Neuron (in vitro differentiated cells): ENCODE data around the gene MAP1B.

Experiments
- H2AFZ ChIP-seq: one replicate; pipeline ENCODE4 v1.6.1; 2013; ENCODE audit warnings: low read depth, mild to moderate bottlenecking, inconsistent platforms, low read length, moderate library complexity
- H3K27me3 ChIP-seq: one replicate; pipeline ENCODE4 v1.6.1; 2013; ENCODE audit warnings: low read length; ENCODE audit not compliant: insufficient read depth
- H3K36me3 ChIP-seq: one replicate; pipeline ENCODE4 v1.6.1; 2013; ENCODE audit warnings: low read length; ENCODE audit not compliant: insufficient read depth
- H3K4me1 ChIP-seq: one replicate; pipeline ENCODE4 v1.6.1; 2013; ENCODE audit warnings: low read length; ENCODE audit not compliant: insufficient read depth
- H3K4me3 ChIP-seq: 2 replicates; pipeline ENCODE4 v1.5.1; 2013; ENCODE audit warnings: mild to moderate bottlenecking, low read length, moderate library complexity
- H3K9me3 ChIP-seq: one replicate; pipeline ENCODE4 v1.6.1; 2013; ENCODE audit warnings: low read length

The MAP1B gene

DNA sequence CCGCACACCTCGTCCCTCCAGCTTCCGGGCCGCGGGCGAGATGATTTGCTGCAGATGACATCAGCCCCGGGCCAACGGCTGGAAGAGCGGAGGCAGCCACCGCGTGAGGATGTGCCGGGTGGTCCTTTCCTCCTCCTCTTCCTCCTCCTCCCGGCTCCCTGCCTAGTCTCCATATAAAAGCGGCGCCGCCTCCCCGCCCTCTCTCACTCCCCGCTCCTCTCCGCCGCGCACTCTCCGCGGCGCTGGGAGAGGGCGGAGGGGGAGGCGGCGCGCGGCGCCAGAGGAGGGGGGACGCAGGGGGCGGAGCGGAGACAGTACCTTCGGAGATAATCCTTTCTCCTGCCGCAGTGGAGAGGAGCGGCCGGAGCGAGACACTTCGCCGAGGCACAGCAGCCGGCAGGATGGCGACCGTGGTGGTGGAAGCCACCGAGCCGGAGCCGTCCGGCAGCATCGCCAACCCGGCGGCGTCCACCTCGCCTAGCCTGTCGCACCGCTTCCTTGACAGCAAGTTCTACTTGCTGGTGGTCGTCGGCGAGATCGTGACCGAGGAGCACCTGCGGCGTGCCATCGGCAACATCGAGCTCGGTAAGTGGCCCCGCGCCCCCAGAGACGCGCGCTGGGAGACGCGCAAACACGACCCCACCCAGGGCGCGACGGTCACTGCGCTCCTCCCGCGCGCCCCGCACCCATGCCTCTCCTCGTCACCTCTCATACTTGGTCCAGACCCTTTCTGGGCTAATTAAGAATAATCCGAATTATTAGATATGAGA lies at the start of gene MAP1B:
TSS of gene MAP1B (plus strand) at position 345 of the 770 bp plus-strand sequence. CDS start at position 402, 57 bp downstream.
- Histone ChIP-seq H3K4me1 (peaks cover 34% of the 10 kb centered on the region), H3K27me3 (no peaks in the 10 kb centered on the region), H3K4me3 (peak within 1 kb of the TSS; percentile 91), H3K9me3 (peaks cover 2% of the 10 kb centered on the region), H3K36me3 (peaks cover 27% of the 10 kb centered on the region), H2AFZ (peak within 1 kb of the TSS; percentile 70)

DNA sequence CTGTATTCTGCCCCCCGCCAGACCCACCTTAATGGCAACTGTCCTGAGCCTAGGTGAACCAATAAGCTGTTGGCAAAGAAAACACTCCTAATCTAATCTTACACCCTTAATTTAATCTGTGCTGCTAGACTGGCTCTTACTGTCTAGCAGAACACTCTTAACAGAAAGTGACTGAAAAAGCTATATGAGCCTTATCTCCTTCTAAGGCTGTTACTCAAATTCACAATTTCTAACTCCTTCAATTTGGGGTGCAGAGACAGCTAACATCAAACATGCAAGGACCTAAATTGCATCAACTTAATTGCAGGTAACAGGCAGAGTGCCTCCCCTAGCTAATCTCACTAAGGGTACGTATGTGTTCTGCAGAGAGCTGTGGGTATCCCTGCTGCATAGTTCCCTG lies 49.5 kb upstream of the MAP1B start:
- H3K9me3 ChIP-seq: no peaks in the 10 kb centered on the region
- H3K36me3 ChIP-seq: no peaks in the 10 kb centered on the region
- H3K27me3 ChIP-seq: peaks cover 5% of the 10 kb centered on the region
- H3K4me1 ChIP-seq: no peaks in the 10 kb centered on the region
- H2AFZ ChIP-seq: no peak overlapping the region
- H3K4me3 ChIP-seq: no peak overlapping the region

DNA sequence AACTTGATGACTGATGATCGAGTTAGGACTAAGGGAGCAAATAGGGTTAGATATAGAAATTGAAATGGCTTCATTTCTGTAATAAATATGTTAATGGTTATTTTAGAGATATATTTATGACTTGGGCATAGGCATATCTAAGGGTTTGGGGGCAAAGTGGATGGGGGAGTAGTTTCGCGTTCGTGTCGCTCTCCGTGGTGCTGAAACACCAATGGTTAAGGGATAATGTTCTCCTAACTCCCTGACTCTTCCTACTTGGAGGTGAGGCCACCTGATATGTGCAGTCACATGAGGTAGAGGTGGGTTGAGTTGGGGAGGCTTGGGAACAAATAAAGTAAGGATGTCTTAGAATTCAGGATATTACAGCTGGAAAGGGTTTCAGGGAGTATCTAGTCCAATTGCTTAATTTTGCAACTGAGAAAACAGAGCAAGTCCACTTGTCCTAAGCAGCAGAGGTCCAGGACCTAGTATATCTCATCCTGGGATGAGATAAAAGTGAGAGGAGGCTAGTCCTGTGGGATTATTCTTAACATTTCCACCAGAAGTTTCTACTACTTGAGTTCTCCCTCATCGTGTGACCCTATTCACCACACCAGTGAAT lies 44.0 kb upstream of the MAP1B start:
- H3K4me3 ChIP-seq: no peak overlapping the region
- no peaks in the 10 kb centered on the region for H3K36me3 ChIP-seq
- H3K4me1 ChIP-seq: peaks cover 35% of the 10 kb centered on the region
- no peak overlapping the region for H2AFZ ChIP-seq
- H3K9me3 ChIP-seq: no peaks in the 10 kb centered on the region
- H3K27me3 ChIP-seq: peaks cover under 1% of the 10 kb centered on the region

DNA sequence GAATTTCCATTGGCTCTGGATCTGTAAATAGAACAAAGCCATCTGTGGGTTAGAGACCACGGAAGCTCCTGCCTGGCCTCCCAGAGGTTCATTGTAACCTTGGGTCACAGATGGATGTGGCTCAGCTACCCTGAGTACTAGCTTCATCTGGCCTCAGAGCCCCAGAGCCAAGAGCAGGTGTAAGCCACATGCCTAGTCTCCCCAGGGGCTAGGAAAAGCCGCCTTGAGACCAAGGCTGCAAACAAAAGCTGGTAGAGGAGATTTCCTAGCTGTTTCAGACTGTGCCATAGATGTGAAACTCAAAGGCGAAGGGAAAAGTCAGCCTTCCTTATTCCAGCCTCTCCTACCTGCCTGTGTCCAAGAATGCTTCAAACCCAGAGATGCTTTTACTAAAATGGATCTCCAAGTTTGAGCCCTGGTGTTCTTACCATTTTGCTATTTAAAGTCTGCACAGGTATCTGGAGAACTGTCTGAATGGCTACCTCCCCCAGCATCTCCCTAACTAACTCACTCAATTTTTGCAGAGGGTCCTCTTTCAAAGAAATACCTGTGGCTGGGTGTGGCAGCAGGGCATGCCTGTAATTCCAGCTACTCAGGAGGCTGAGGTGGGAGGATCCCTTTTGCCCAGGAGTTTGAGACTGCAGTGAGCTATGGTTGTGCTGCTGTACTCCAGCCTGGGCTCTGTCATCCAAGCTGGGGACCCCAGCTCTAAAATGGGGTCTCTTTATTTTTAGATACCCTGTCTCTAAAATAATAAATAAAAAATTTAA lies 42.3 kb upstream of the MAP1B start:
- no peak overlapping the region for H3K4me3 ChIP-seq
- H3K9me3 ChIP-seq: no peaks in the 10 kb centered on the region
- H2AFZ ChIP-seq: no peak overlapping the region

DNA sequence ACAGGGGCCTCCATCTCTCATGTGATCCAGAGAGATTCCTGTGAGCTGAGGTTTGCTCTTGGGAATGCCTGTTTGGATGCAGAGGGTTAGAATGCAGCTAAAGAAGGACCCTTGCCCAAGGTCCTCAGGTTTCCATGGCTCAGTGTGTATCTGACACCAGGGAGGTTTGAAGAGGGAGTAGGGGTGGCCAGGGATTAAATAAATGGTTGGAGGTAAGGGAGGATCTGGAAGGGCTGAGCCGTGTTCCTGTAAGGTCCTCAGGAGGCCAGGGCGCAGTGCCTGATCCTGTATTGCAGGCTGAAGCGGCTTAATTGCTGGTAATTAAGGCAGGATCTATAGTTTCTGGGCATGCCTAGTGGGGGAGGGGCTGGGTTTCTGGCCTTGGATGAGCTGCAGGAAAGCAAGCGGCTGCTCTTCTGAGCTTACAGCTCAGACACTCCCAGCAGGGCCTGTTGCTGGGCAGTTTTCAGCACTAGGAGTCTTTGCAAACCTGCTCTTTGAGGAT lies 41.5 kb upstream of the MAP1B start:
- H3K4me1 ChIP-seq: peaks cover 35% of the 10 kb centered on the region
- H3K9me3 ChIP-seq: no peaks in the 10 kb centered on the region
- H3K27me3 ChIP-seq: no peaks in the 10 kb centered on the region
- no peak overlapping the region for H2AFZ ChIP-seq
- H3K4me3 ChIP-seq: peak overlapping the region; percentile 5
- H3K36me3 ChIP-seq: no peaks in the 10 kb centered on the region

More for the DNA sequence above, 42.3 kb upstream of the MAP1B start:
- Histone ChIP-seq H3K27me3 (no peaks in the 10 kb centered on the region), H3K36me3 (no peaks in the 10 kb centered on the region), H3K4me1 (peaks cover 35% of the 10 kb centered on the region)

DNA sequence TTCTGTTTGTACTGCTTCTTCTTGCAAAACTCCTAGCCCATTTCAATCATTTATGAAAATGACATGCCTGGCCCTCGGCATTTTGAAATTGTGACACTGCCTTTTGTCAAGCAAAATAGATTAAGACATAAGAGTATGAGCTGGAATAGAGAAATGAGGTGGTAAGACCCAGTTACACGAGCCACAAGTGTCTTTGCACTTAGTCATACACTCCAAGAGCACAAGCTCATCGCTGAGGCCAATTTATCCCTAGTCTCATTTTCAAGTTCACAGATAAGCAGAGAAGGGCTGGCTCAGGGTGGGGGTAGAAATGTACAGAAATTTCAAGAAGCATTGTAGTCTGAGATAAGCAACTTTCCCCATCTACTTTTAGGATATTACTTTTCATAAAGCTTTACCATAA lies 40.6 kb upstream of the MAP1B start:
- no peaks in the 10 kb centered on the region for H3K9me3 ChIP-seq
- H3K27me3 ChIP-seq: no peaks in the 10 kb centered on the region
- no peak overlapping the region for H2AFZ ChIP-seq
- H3K36me3 ChIP-seq: no peaks in the 10 kb centered on the region
- H3K4me1 ChIP-seq: peaks cover 35% of the 10 kb centered on the region
- no peak overlapping the region for H3K4me3 ChIP-seq

DNA sequence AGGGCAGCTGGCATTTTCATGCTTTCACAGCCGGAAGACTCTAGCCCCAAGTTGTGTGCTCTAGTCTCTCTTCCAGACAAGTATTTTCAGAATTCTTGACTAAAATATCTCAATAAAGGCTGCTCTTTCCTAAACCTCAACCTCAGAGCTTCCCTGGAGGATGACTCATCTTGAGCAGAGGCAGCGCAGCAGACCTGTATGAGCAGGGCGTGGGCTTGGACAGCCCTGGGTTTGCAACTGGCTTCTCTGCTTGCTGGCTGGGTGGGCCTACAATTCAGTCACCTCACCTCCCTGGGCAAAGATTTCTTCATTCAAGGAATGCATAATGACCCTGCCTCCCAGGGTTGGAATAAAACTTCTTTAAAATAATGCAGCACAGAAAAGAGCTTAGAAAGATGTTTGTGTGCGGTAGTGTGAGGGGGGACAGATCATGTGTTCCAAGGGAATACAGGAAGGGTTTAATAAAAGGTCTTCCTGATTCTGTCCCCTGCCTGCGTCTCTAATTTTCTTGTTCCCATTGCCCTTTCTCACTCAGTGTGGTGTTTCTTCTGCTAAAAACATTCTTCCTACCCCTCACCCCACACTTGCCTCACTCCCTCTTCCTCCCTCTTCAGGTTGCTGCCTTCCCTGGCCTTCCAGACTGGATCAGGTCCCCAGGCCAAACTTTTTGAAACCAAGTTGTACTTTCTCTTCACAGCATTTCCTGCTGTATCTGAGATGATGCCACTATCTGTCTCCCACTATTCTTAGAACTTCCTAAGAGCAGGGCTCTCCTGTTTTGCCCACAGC lies 39.4 kb upstream of the MAP1B start:
- H3K36me3 ChIP-seq: no peaks in the 10 kb centered on the region
- no peaks in the 10 kb centered on the region for H3K9me3 ChIP-seq
- H3K4me1 ChIP-seq: peaks cover 35% of the 10 kb centered on the region
- H3K27me3 ChIP-seq: no peaks in the 10 kb centered on the region
- H3K4me3 ChIP-seq: no peak overlapping the region
- H2AFZ ChIP-seq: no peak overlapping the region

DNA sequence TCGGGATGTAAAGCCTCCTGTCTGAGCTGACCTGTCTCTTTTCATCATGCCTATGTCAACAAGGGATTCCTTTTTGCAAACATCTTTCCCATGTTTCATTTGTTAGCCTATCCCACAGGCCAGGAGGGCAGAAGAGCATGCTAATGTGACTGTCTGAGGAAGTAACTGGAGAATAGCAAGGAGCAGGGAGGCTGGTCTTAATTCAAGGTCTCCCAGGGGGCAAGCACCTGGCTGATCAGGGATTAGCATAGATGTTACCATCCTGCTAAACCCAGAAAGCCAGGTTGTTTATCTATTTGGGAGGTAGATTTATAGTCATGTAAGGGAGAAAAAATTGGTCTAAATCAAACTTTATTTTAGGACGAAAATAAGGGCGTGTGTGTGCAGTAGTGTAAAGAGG lies 36.7 kb upstream of the MAP1B start:
- Histone ChIP-seq H3K4me3 (no peak overlapping the region), H3K9me3 (no peaks in the 10 kb centered on the region), H2AFZ (no peak overlapping the region), H3K4me1 (peaks cover 29% of the 10 kb centered on the region), H3K27me3 (no peaks in the 10 kb centered on the region), H3K36me3 (no peaks in the 10 kb centered on the region)

DNA sequence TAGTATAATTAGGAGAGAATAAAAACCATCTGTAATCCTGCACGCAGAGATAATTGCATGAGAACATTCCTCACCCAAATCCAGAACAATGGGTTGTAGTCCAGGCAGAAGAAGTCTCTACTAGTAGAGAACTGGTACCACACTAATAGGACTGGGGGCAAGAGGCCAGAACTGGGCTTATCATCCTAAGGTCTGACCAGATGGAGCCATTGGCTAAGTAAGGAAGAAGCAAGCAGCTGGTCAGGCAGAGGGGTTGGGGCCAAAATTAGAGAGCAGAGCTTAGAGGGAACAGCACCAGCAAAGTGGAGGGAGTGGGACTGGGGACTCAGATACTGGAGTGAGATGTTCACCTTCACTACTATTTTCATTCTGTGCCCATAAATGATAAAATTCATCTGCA lies 35.4 kb upstream of the MAP1B start:
- H2AFZ ChIP-seq: no peak overlapping the region
- H3K36me3 ChIP-seq: no peaks in the 10 kb centered on the region
- peaks cover 25% of the 10 kb centered on the region for H3K4me1 ChIP-seq
- H3K27me3 ChIP-seq: no peaks in the 10 kb centered on the region
- no peak overlapping the region for H3K4me3 ChIP-seq
- no peaks in the 10 kb centered on the region for H3K9me3 ChIP-seq

DNA sequence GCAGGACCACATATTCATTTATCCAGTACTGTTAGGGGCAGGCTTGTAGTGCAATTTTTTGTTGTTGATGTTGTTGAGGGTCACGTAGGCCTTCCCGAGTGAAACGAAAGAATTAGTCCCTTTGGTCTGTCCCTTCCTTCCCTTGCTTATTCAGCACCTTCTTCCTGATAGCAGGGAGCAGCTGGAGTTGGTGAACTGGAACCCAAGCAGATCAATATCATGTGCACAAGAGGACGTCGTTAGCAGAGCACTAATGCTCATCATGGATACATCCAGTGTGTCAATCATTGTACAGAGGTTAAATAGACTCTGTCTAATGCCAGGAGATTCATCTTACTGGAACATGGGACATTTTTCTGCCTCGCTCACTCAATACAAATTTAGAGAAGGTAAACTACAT lies 33.0 kb upstream of the MAP1B start:
- Histone ChIP-seq H3K4me1 (peaks cover 16% of the 10 kb centered on the region), H3K4me3 (no peak overlapping the region), H3K9me3 (no peaks in the 10 kb centered on the region), H3K27me3 (no peaks in the 10 kb centered on the region), H2AFZ (no peak overlapping the region), H3K36me3 (no peaks in the 10 kb centered on the region)

DNA sequence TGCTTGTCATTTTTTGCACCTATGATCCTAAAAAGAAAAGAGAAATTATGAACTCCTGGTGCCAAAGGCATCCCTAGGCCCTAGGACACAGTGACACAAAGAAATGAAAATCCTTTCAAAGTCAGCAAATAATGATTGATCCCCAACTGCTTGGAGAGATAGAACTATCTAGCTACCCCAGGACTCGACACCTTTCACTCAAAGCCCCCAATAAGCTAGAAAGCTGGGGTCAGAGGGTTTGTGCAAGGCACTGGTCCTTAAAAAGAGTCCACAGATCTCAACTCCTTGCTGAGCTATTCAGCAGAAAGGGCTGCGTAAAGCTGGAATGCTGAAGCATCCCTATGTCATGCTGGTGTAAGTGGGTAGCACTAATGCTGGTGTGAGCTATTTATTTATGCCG lies 31.8 kb upstream of the MAP1B start:
- H3K4me3 ChIP-seq: no peak overlapping the region
- no peaks in the 10 kb centered on the region for H3K36me3 ChIP-seq
- no peaks in the 10 kb centered on the region for H3K27me3 ChIP-seq
- H2AFZ ChIP-seq: no peak overlapping the region
- peaks cover 16% of the 10 kb centered on the region for H3K4me1 ChIP-seq
- no peaks in the 10 kb centered on the region for H3K9me3 ChIP-seq

DNA sequence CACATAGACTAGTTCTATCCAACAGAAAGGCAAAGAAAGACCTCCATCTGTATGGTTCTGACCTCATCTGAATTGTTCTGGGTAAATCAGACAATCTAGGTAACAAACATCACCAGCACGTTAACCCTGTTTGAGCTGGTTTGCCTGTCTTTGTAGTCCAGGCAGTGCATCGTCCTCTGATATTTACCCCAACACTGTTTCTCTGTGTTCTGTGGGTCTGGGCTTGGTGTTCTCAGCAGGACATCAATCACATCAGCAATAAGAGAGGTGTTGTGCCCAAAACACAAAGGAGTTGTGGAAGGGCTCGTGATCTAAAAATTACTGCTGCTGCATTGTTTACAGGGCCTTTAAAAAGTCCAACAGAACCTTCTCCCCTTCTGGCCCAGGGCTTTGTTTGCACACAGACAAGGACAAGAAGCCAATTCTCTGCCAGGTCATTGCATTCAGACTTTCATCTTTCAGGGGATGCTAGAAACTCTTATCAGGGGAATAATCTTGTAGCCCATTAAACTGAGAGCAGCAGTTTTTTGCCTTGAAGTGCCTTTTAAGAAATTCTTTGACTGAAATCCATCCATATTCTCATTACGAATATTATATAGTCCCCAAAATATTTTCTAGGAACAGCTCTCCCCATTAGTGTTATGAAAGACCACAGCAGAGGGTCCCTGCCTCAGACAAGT lies 30.5 kb upstream of the MAP1B start:
- no peak overlapping the region for H2AFZ ChIP-seq
- H3K4me1 ChIP-seq: peaks cover 16% of the 10 kb centered on the region
- no peaks in the 10 kb centered on the region for H3K27me3 ChIP-seq
- H3K36me3 ChIP-seq: no peaks in the 10 kb centered on the region
- no peak overlapping the region for H3K4me3 ChIP-seq
- H3K9me3 ChIP-seq: no peaks in the 10 kb centered on the region
